Astrocyte (in vitro differentiated cells and primary cell): ENCODE measurements around the gene DDX39A.

Experiments used
- CTCF ChIP-seq: IDR thresholded peaks from 2 replicates; pipeline ENCODE4 v1.5.1; 2011; ENCODE audit warnings: low read depth, mild to moderate bottlenecking, inconsistent platforms, low read length, moderate library complexity; ENCODE audit not compliant: insufficient read depth
- EZH2 ChIP-seq: IDR thresholded peaks from 2 replicates; pipeline ENCODE4 v1.6.1; 2012; ENCODE audit warnings: mild to moderate bottlenecking, low read length, inconsistent platforms; ENCODE audit not compliant: insufficient read depth

GRCh38 chr19:14430712-14431111 is 11.6 kb upstream of the DDX39A start:
- no peak for TF ChIP-seq CTCF
- TF ChIP-seq EZH2: no peak
